Mucosa of stomach (tissue), 1 donor: ENCODE measurements around the gene TFDP1.
A peak's percentile ranks its signal among the peaks of the same experiment; 100 is the strongest.
"Not testable (repeated sequence)": the region's sequence is repeated elsewhere in the genome, so short reads cannot be mapped to it uniquely, and the experiment has no call there.

Experiments used
- H3K27me3 ChIP-seq: one replicate; pipeline ENCODE4 v1.7.0; 2013; ENCODE audit warnings: mild to moderate bottlenecking, low read length; ENCODE audit not compliant: control insufficient read depth, insufficient read depth
- H3K36me3 ChIP-seq: one replicate; pipeline ENCODE4 v1.7.0; 2013; ENCODE audit warnings: low read length; ENCODE audit not compliant: control insufficient read depth, insufficient read depth
- H3K4me1 ChIP-seq: one replicate; pipeline ENCODE4 v1.7.0; 2013; ENCODE audit warnings: mild to moderate bottlenecking, low read length; ENCODE audit not compliant: control insufficient read depth, insufficient read depth
- H3K4me3 ChIP-seq: one replicate; pipeline ENCODE4 v1.7.0; 2013; ENCODE audit warnings: low read length
- H3K9ac ChIP-seq: one replicate; pipeline ENCODE4 v1.7.0; 2013; ENCODE audit warnings: mild to moderate bottlenecking, low read length, moderate library complexity
- H3K9me3 ChIP-seq: one replicate; pipeline ENCODE4 v1.7.0; 2013; ENCODE audit warnings: mild to moderate bottlenecking, low read length, moderate library complexity; ENCODE audit not compliant: control insufficient read depth
- donor health status: Pancreatic carcinoma.

The TFDP1 gene

GRCh38 chr13:113584870-113585671, 518 bp downstream of the TFDP1 start:
- Histone ChIP-seq H3K9ac (peak overlapping the region; percentile 41), H3K4me3 (no peak overlapping the region), H3K9me3 (no peaks in the 10 kb centered on the region)

GRCh38 chr13:113585896-113586295, 1.3 kb downstream of the TFDP1 start:
- Histone ChIP-seq H3K27me3 (no peaks in the 10 kb centered on the region), H3K4me1 (peaks cover 19% of the 10 kb centered on the region), H3K36me3 (no peaks in the 10 kb centered on the region), H3K9ac (no peak overlapping the region), H3K9me3 (no peaks in the 10 kb centered on the region), H3K4me3 (no peak overlapping the region)

More at GRCh38 chr13:113584870-113585671, 518 bp downstream of the TFDP1 start:
- Histone ChIP-seq H3K4me1 (peaks cover 19% of the 10 kb centered on the region), H3K27me3 (no peaks in the 10 kb centered on the region), H3K36me3 (no peaks in the 10 kb centered on the region)

- Histone ChIP-seq H3K36me3 (no peaks in the 10 kb centered on the region), H3K4me3 (no peak overlapping the region), H3K9me3 (no peaks in the 10 kb centered on the region), H3K27me3 (no peaks in the 10 kb centered on the region), H3K9ac (no peak overlapping the region), H3K4me1 (peaks cover 19% of the 10 kb centered on the region)
These were observed 2.3 kb downstream of the TFDP1 start for GRCh38 chr13:113586661-113587479.

- Histone ChIP-seq H3K4me3 (no peak overlapping the region), H3K4me1 (peaks cover 19% of the 10 kb centered on the region), H3K36me3 (no peaks in the 10 kb centered on the region), H3K27me3 (no peaks in the 10 kb centered on the region), H3K9ac (no peak overlapping the region), H3K9me3 (no peaks in the 10 kb centered on the region)
These were observed 4.0 kb downstream of the TFDP1 start for GRCh38 chr13:113588394-113589111.

- H3K4me1 ChIP-seq: peaks cover 19% of the 10 kb centered on the region
- no peaks in the 10 kb centered on the region for H3K36me3 ChIP-seq
- no peaks in the 10 kb centered on the region for H3K9me3 ChIP-seq
- H3K9ac ChIP-seq: no peak overlapping the region
- H3K27me3 ChIP-seq: no peaks in the 10 kb centered on the region
- no peak overlapping the region for H3K4me3 ChIP-seq
These were observed 4.9 kb downstream of the TFDP1 start for GRCh38 chr13:113589251-113589960.

- no peaks in the 10 kb centered on the region for H3K36me3 ChIP-seq
- no peak overlapping the region for H3K4me3 ChIP-seq
- H3K9me3 ChIP-seq: no peaks in the 10 kb centered on the region
- no peak overlapping the region for H3K9ac ChIP-seq
- peaks cover 19% of the 10 kb centered on the region for H3K4me1 ChIP-seq
- no peaks in the 10 kb centered on the region for H3K27me3 ChIP-seq
These were observed 5.4 kb downstream of the TFDP1 start for GRCh38 chr13:113589961-113590339.

- no peaks in the 10 kb centered on the region for H3K27me3 ChIP-seq
- no peaks in the 10 kb centered on the region for H3K36me3 ChIP-seq
- H3K9ac ChIP-seq: no peak overlapping the region
- H3K9me3 ChIP-seq: no peaks in the 10 kb centered on the region
- no peak overlapping the region for H3K4me3 ChIP-seq
- H3K4me1 ChIP-seq: peaks cover 8% of the 10 kb centered on the region
These were observed 7.2 kb downstream of the TFDP1 start for GRCh38 chr13:113591750-113592149.

GRCh38 chr13:113592571-113592970, 8.0 kb downstream of the TFDP1 start:
- Histone ChIP-seq H3K4me3 (no peak overlapping the region), H3K9ac (no peak overlapping the region), H3K4me1 (peaks cover 1% of the 10 kb centered on the region), H3K36me3 (no peaks in the 10 kb centered on the region), H3K9me3 (no peaks in the 10 kb centered on the region), H3K27me3 (no peaks in the 10 kb centered on the region)

GRCh38 chr13:113594066-113594821, 9.7 kb downstream of the TFDP1 start:
- not testable (repeated sequence) for H3K9ac ChIP-seq, H3K36me3 ChIP-seq, H3K4me1 ChIP-seq, H3K4me3 ChIP-seq, H3K9me3 ChIP-seq, H3K27me3 ChIP-seq

GRCh38 chr13:113595131-113595530, 10.6 kb downstream of the TFDP1 start:
- Histone ChIP-seq H3K4me3 (no peak overlapping the region), H3K9ac (no peak overlapping the region), H3K4me1 (no peaks in the 10 kb centered on the region), H3K36me3 (no peaks in the 10 kb centered on the region), H3K9me3 (no peaks in the 10 kb centered on the region), H3K27me3 (no peaks in the 10 kb centered on the region)
